Measurements from ENCODE around the gene KCNIP4. TPM values are rescaled to one million over a fixed set of nuclear protein-coding genes. Genes with fewer than 3 reads are reported as not detected.

KCNIP4 gene
- total and polyA plus RNA-seq, 10 donors: not detected

- intact Hi-C loops (cut with DNase I; ENCODE audit: low total_unique reads): no loop called here
- TF ChIP-seq CTCF (IDR thresholded peaks at IDR 0.05 in 8 of 11, conservative IDR thresholded peaks at IDR 0.05 in 3 of 11) (no peak), POLR2A (IDR thresholded peaks at IDR 0.05) (no peak), POLR2AphosphoS5 (IDR thresholded peaks at IDR 0.05) (no peak)
- no peak overlapping the region for H3K27ac ChIP-seq
Observed at GRCh38 chr4:21083413-21083812, 865.2 kb downstream of the KCNIP4 start.

DNA sequence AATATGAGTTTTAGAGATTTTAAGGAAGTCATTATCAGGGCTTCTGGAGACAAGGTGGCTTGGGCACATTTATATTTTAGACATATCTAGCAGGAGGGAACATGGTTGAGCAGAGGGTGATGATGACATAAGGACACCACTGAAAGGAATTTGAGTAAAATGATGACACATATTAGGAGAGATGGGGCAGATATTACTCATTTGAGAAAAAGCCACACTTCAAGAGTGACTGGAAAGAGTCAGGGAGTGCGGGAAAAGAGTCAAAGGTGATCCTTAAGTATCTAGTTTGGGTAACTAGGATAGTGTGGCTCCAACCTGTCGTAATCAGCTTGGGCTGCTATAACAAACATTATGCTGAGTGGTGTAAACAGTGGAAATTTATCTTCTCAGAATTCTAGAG, 870.6 kb downstream of the KCNIP4 start:
- H3K27ac ChIP-seq: no peak overlapping the region
- 71 to 87% (median 79%) methylated on average over 2 of the region's 2 CpGs for WGBS, 5 donors

More at GRCh38 chr4:21083413-21083812, 865.2 kb downstream of the KCNIP4 start:
- H3K4me1 ChIP-seq: no peaks in the 10 kb centered on the region
- no peaks in the 10 kb centered on the region for H3K36me3 ChIP-seq
- peaks cover 0 to 8% (median 0%) of the 10 kb centered on the region in 8 donors for H3K9me3 ChIP-seq
- no peak for DNase-seq
- no peak overlapping the region for H3K4me3 ChIP-seq
- no peaks in the 10 kb centered on the region for H3K27me3 ChIP-seq (replicated peaks in 1 of 7)

DNA sequence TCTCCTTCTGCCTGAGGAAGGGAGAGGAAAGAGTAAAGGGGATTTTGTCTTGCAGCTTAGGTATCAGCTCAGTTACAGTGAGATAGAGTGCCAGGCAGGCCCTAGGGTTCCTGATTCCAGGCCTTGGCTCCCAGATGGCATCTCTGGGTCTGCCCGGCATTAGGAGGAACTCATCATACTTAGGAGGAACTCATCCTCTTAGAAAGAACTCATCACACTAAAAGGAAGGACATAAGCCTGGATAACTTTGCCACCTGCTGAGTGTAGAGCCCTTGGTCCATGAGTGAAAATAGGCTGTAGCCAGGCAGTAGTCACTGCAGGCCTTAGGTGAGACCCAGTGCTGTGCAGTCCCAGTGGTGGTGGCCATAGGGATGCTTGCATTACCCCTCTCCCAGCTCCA, 881.2 kb downstream of the KCNIP4 start:
- H3K27me3 ChIP-seq (replicated peaks in 1 of 7): no peaks in the 10 kb centered on the region
- WGBS, 5 donors: 88 to 100% (median 100%) methylated on average over 1 of the region's 1 CpG
- peaks cover 0 to 10% (median 0%) of the 10 kb centered on the region in 8 donors for H3K9me3 ChIP-seq
- intact Hi-C loops (cut with DNase I; ENCODE audit: low total_unique reads): no loop called here
- H3K4me1 ChIP-seq: no peaks in the 10 kb centered on the region
- no peak overlapping the region for H3K27ac ChIP-seq
- TF ChIP-seq CTCF (IDR thresholded peaks at IDR 0.05 in 8 of 11, conservative IDR thresholded peaks at IDR 0.05 in 3 of 11): no peak
- H3K4me3 ChIP-seq: no peak overlapping the region
- no peak for DNase-seq
- no peaks in the 10 kb centered on the region for H3K36me3 ChIP-seq

More for the DNA sequence above, 870.6 kb downstream of the KCNIP4 start:
- H3K9me3 ChIP-seq: peaks cover 0 to 10% (median 0%) of the 10 kb centered on the region in 8 donors
- H3K4me1 ChIP-seq: no peaks in the 10 kb centered on the region
- intact Hi-C loops (cut with DNase I; ENCODE audit: low total_unique reads): no loop called here
- H3K36me3 ChIP-seq: no peaks in the 10 kb centered on the region
- H3K27me3 ChIP-seq (replicated peaks in 1 of 7): no peaks in the 10 kb centered on the region
- TF ChIP-seq CTCF (IDR thresholded peaks at IDR 0.05 in 8 of 11, conservative IDR thresholded peaks at IDR 0.05 in 3 of 11) (no peak), POLR2A (IDR thresholded peaks at IDR 0.05) (no peak), POLR2AphosphoS5 (IDR thresholded peaks at IDR 0.05) (no peak)
- H3K4me3 ChIP-seq: no peak overlapping the region
- no peak for DNase-seq

GRCh38 chr4:21061902-21062301, 886.7 kb downstream of the KCNIP4 start:
- Histone ChIP-seq H3K27me3 (replicated peaks in 1 of 7) (no peaks in the 10 kb centered on the region), H3K27ac (no peak overlapping the region), H3K9me3 (peaks cover 0 to 15% (median 8%) of the 10 kb centered on the region in 8 donors), H3K4me1 (no peaks in the 10 kb centered on the region), H3K36me3 (no peaks in the 10 kb centered on the region), H3K4me3 (no peak overlapping the region)
- no peak for TF ChIP-seq CTCF (IDR thresholded peaks at IDR 0.05 in 8 of 11, conservative IDR thresholded peaks at IDR 0.05 in 3 of 11)
- TF ChIP-seq POLR2A (IDR thresholded peaks at IDR 0.05): no peak
- TF ChIP-seq POLR2AphosphoS5 (IDR thresholded peaks at IDR 0.05): no peak
- DNase-seq: no peak
- 51 to 74% (median 61%) methylated on average over 1 of the region's 1 CpG for WGBS, 5 donors
- intact Hi-C loops (cut with DNase I; ENCODE audit: low total_unique reads): no loop called here
